GM12878 (cell line): ENCODE results near the gene SLC39A1. TPM values are rescaled to one million over a fixed set of nuclear protein-coding genes. Genes with fewer than 3 reads are reported as not detected.

Experiments
- EGR1 ChIP-seq, 2 experiments: IDR thresholded peaks; 1 replicate in 1 of 2; 2 replicates in 1 of 2; pipeline ENCODE4 v1.6.1; 2011 to 2012; ENCODE audit warnings: low read depth in 2 of 2, low read length in 2 of 2, borderline replicate concordance in 1 of 2, mild to moderate bottlenecking in 1 of 2, moderate library complexity in 1 of 2
- FOS ChIP-seq: IDR thresholded peaks from 3 replicates; pipeline ENCODE4 v1.6.1; 2011; ENCODE audit warnings: borderline replicate concordance; ENCODE audit not compliant: insufficient read length; ENCODE audit errors: extremely low read depth
- NFXL1 ChIP-seq: fragments of 450-650 bp; IDR thresholded peaks from 2 replicates; pipeline ENCODE4 v1.6.1; 2017; ENCODE audit warnings: antibody characterized with exemption, mild to moderate bottlenecking, borderline replicate concordance
- POU2F2 ChIP-seq: IDR thresholded peaks from 3 replicates; pipeline ENCODE4 v1.6.1; 2011; ENCODE audit warnings: low read depth, mild to moderate bottlenecking, low read length, borderline replicate concordance
- SPI1 ChIP-seq: IDR thresholded peaks from 2 replicates; pipeline ENCODE4 v1.6.1; 2011; ENCODE audit warnings: low read depth, mild to moderate bottlenecking, low read length, moderate library complexity, borderline replicate concordance; ENCODE audit not compliant: insufficient read depth
- SREBF2 ChIP-seq: IDR thresholded peaks from 2 replicates; pipeline ENCODE4 v1.6.1; 2012; ENCODE audit warnings: mild to moderate bottlenecking, low read length
- ZNF207 ChIP-seq: fragments of 450-650 bp; IDR thresholded peaks from 2 replicates; pipeline ENCODE4 v1.6.1; 2014; ENCODE audit warnings: antibody characterized with exemption, mild to moderate bottlenecking, borderline replicate concordance
- ZNF622 ChIP-seq: fragments of 450-650 bp; IDR thresholded peaks from 2 replicates; pipeline ENCODE4 v1.6.1; 2017; ENCODE audit warnings: mild to moderate bottlenecking, inconsistent platforms
- polyA plus RNA-seq, 11 experiments: library from polyadenylated mRNA; depleted of rRNA in 4 of 11; unstranded in 6 of 11; stranded (reverse) in 5 of 11; fragments of >200 nt; fragmentation: Nextera tagmentation in 4 of 11; fragmentation: Illumina TruSeq in 1 of 11; extraction: Ambion mirVana in 4 of 11; extraction: Trizol in 1 of 11; gene quantifications; 1 replicate in 1 of 11; 2 replicates in 10 of 11; pipeline versions ENCODE4 v1.2.1 to v1.2.3, GENCODE V29; 2011 to 2016; ENCODE audit warnings: inconsistent platforms in 2 of 11, missing spikeins in 2 of 11, low read depth in 1 of 11
- total RNA-seq, 4 experiments: library from RNA; depleted of rRNA in 3 of 4; stranded (reverse); fragments of >200 nt in 3 of 4; fragmentation: Illumina TruSeq in 1 of 4; extraction: Trizol in 1 of 4; gene quantifications; 2 replicates each; pipeline versions ENCODE4 v1.2.1 to v1.2.3, GENCODE V29; 2013 to 2021
- TF ChIP-seq, protein P1 (sequence below): fragments of 450-650 bp; IDR thresholded peaks from 2 replicates; pipeline ENCODE4 v1.6.1; 2017; ENCODE audit warnings: mild to moderate bottlenecking, moderate library complexity

Gene SLC39A1
- total and polyA plus RNA-seq, 10 of the 15 experiments (the other 5 are each of a cell fraction or from before 2014, with no cell fraction given): 8.8 to 98.6 (median 72.4) TPM

GRCh38 chr1:153916297-153916696, 47.0 kb downstream of the SLC39A1 start (continued):
- TF ChIP-seq, protein P1, sequence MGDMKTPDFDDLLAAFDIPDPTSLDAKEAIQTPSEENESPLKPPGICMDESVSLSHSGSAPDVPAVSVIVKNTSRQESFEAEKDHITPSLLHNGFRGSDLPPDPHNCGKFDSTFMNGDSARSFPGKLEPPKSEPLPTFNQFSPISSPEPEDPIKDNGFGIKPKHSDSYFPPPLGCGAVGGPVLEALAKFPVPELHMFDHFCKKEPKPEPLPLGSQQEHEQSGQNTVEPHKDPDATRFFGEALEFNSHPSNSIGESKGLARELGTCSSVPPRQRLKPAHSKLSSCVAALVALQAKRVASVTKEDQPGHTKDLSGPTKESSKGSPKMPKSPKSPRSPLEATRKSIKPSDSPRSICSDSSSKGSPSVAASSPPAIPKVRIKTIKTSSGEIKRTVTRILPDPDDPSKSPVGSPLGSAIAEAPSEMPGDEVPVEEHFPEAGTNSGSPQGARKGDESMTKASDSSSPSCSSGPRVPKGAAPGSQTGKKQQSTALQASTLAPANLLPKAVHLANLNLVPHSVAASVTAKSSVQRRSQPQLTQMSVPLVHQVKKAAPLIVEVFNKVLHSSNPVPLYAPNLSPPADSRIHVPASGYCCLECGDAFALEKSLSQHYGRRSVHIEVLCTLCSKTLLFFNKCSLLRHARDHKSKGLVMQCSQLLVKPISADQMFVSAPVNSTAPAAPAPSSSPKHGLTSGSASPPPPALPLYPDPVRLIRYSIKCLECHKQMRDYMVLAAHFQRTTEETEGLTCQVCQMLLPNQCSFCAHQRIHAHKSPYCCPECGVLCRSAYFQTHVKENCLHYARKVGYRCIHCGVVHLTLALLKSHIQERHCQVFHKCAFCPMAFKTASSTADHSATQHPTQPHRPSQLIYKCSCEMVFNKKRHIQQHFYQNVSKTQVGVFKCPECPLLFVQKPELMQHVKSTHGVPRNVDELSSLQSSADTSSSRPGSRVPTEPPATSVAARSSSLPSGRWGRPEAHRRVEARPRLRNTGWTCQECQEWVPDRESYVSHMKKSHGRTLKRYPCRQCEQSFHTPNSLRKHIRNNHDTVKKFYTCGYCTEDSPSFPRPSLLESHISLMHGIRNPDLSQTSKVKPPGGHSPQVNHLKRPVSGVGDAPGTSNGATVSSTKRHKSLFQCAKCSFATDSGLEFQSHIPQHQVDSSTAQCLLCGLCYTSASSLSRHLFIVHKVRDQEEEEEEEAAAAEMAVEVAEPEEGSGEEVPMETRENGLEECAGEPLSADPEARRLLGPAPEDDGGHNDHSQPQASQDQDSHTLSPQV: no peak
- no peak for TF ChIP-seq FOS
- TF ChIP-seq ZNF207: no peak
- no peak for TF ChIP-seq NFXL1
- TF ChIP-seq SPI1: no peak
- TF ChIP-seq EGR1 (IDR thresholded peaks at IDR 0.05; ENCODE audit: borderline replicate concordance in 1 of 2, low read depth in 2 of 2, low read length in 2 of 2): no peak
- TF ChIP-seq ZNF622: no peak
- no peak for TF ChIP-seq SREBF2
- TF ChIP-seq POU2F2: no peak
